ENCODE data around the gene HAUS8. TPM values are rescaled to one million over a fixed set of nuclear protein-coding genes. Genes with fewer than 3 reads are reported as not detected.

The HAUS8 gene
- total RNA-seq, 4 donors from 2014 or later: 0.97 to 4.5 (median 3.3) TPM

GRCh38 chr19:17081672-17082630 lies 6.7 kb upstream of the HAUS8 start:
- H3K36me3 ChIP-seq: no peaks in the 10 kb centered on the region
- H3K4me1 ChIP-seq: peaks cover 6 to 20% of the 10 kb centered on the region in 2 donors
- no peaks in the 10 kb centered on the region for H3K9me3 ChIP-seq
- no peak for TF ChIP-seq POLR2A (IDR thresholded peaks at IDR 0.05)
- TF ChIP-seq, protein P1, sequence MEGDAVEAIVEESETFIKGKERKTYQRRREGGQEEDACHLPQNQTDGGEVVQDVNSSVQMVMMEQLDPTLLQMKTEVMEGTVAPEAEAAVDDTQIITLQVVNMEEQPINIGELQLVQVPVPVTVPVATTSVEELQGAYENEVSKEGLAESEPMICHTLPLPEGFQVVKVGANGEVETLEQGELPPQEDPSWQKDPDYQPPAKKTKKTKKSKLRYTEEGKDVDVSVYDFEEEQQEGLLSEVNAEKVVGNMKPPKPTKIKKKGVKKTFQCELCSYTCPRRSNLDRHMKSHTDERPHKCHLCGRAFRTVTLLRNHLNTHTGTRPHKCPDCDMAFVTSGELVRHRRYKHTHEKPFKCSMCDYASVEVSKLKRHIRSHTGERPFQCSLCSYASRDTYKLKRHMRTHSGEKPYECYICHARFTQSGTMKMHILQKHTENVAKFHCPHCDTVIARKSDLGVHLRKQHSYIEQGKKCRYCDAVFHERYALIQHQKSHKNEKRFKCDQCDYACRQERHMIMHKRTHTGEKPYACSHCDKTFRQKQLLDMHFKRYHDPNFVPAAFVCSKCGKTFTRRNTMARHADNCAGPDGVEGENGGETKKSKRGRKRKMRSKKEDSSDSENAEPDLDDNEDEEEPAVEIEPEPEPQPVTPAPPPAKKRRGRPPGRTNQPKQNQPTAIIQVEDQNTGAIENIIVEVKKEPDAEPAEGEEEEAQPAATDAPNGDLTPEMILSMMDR (IDR thresholded peaks at IDR 0.05 in 4 of 5, conservative IDR thresholded peaks at IDR 0.05 in 1 of 5): no peak
- no peak overlapping the region for H3K4me3 ChIP-seq
- H3K27ac ChIP-seq: peak overlapping the region; percentile 34 to 60 (median 47)
- intact Hi-C loops (cut with DNase I; ENCODE audit: low total_unique reads): no loop called here
- no peaks in the 10 kb centered on the region for H3K27me3 ChIP-seq
- peak in 1 of 2 donors; percentile 33 for DNase-seq
- in situ Hi-C loops (cut with MboI; ENCODE audit: low sequenced_read_pairs in 4 of 4): no loop called here
- peak; percentile 13 to 28 for ATAC-seq

- TF ChIP-seq, protein P1 (IDR thresholded peaks at IDR 0.05 in 4 of 5, conservative IDR thresholded peaks at IDR 0.05 in 1 of 5): no peak
- no peak for TF ChIP-seq POLR2A (IDR thresholded peaks at IDR 0.05)
- Histone ChIP-seq H3K4me1 (peaks cover 13 to 30% of the 10 kb centered on the region in 2 donors), H3K27ac (peak overlapping the region; percentile 61 to 64 (median 64)), H3K4me3 (no peak overlapping the region), H3K27me3 (no peaks in the 10 kb centered on the region), H3K9me3 (no peaks in the 10 kb centered on the region), H3K36me3 (no peaks in the 10 kb centered on the region)
- DNase-seq: no peak
- no peak for ATAC-seq
- in situ Hi-C loops (cut with MboI; ENCODE audit: low sequenced_read_pairs in 4 of 4): no loop called here
- intact Hi-C loops (cut with DNase I; ENCODE audit: low total_unique reads): no loop called here
These were observed 5.2 kb upstream of the HAUS8 start for GRCh38 chr19:17080440-17080801.

DNA sequence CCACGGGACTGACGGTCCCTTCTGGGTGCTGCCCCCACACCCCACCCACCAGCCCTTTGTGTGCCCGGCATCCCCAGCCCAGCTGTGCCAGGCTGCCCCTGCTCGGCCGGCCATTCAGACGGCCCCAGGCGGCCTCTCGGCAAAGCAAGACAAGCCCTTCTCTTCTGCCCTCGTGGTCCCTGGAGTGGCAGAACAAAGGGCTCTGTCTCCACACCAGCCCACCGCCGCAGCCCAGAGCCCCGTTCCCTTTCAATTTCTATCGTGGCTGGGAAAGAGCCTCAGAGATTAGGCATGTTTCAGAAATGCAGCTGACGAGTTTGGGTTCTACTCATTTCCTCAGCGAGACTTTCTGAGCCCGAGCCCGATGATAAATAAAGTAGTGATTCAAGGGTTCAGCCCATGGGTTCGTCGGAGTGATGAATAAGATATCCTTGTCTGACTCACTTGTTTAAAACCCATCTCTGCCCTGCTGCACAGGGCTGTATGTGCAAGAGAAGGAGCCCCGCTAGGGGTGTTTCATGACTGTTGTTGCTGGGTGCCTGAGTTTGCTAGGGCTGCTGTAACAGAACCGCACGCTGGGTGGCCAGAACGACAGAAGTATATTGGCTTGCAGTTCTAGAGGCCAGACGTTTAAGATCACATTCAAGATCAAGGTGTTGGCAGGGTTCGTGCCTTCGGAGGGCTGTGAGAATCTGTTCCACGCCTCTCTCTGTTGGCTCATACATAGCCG lies 4.6 kb upstream of the HAUS8 start:
- peak; percentile 40 to 67 for DNase-seq
- peak overlapping the region; percentile 19 to 42 (median 24) for H3K4me3 ChIP-seq
- no peaks in the 10 kb centered on the region for H3K9me3 ChIP-seq
- H3K36me3 ChIP-seq: no peaks in the 10 kb centered on the region
- TF ChIP-seq, protein P1 (IDR thresholded peaks at IDR 0.05 in 4 of 5, conservative IDR thresholded peaks at IDR 0.05 in 1 of 5): peak in 2 of 5 experiments; percentile 24 to 40
- TF ChIP-seq POLR2A (IDR thresholded peaks at IDR 0.05): peak in 1 of 2 donors; percentile 19
- H3K27ac ChIP-seq: peak overlapping the region; percentile 61 to 64 (median 64)
- intact Hi-C loops (cut with DNase I; ENCODE audit: low total_unique reads): no loop called here
- H3K27me3 ChIP-seq: no peaks in the 10 kb centered on the region
- H3K4me1 ChIP-seq: peaks cover 13 to 30% of the 10 kb centered on the region in 2 donors
- peak; percentile 9 to 23 for ATAC-seq
- in situ Hi-C loops (cut with MboI; ENCODE audit: low sequenced_read_pairs in 4 of 4): no loop called here

- TF ChIP-seq POLR2A (IDR thresholded peaks at IDR 0.05): no peak
- TF ChIP-seq, protein P1 (IDR thresholded peaks at IDR 0.05 in 4 of 5, conservative IDR thresholded peaks at IDR 0.05 in 1 of 5): no peak
- DNase-seq: no peak
- in situ Hi-C loops (cut with MboI; ENCODE audit: low sequenced_read_pairs in 4 of 4) (no loop called here), intact Hi-C loops (cut with DNase I; ENCODE audit: low total_unique reads) (no loop called here)
- Histone ChIP-seq H3K27ac (peak overlapping the region; percentile 61 to 64 (median 64)), H3K27me3 (no peaks in the 10 kb centered on the region), H3K4me1 (peaks cover 19 to 36% of the 10 kb centered on the region in 2 donors), H3K4me3 (peak overlapping the region; percentile 19 to 42 (median 24)), H3K36me3 (no peaks in the 10 kb centered on the region), H3K9me3 (no peaks in the 10 kb centered on the region)
- ATAC-seq: no peak
These were observed 3.9 kb upstream of the HAUS8 start for GRCh38 chr19:17078920-17079709.
